ENCODE results near the gene KCNMA1. TPM values are rescaled to one million over a fixed set of nuclear protein-coding genes. Genes with fewer than 3 reads are reported as not detected.

The KCNMA1 gene
- polyA plus RNA-seq, 1 experiment, result 21.4 TPM

DNA sequence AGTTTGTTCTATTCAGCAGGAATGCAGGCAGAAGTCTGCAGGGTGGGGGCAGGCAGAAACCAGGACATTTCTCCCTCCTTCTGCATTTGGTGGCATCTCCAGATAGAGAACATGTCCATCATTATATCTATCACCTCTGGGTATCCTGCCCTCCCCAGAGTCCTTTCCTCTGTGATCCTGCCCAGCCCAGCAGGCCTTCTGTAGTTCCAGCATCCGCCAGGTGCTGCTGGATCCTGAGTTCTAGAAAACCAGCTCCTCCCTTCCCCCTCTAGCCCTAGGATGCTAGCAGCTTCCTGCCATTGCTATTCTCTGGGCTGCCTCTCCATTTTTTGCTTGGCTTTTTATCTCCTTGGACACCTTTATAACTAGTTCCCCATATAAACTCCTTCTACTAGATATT lies 180.3 kb downstream of the KCNMA1 start:
- no peak for DNase-seq (ENCODE audit: low read depth)
- Histone ChIP-seq H3K36me3 (ENCODE audit: control insufficient read depth, insufficient read depth, low read length) (no peaks in the 10 kb centered on the region), H3K27me3 (ENCODE audit: control insufficient read depth, insufficient read depth, low read length) (no peaks in the 10 kb centered on the region), H3K4me3 (ENCODE audit: low read depth, low read length) (no peak overlapping the region)
- ChIA-PET CTCF (interaction anchor here (0.9 to 1.5 kb wide), 4 partner anchors 16 to 68 kb away, joined by 3 to 4 read pairs (median 4); no protein-coding TSS in a partner anchor), POLR2A (no interaction called here)
- TF ChIP-seq, protein P1, sequence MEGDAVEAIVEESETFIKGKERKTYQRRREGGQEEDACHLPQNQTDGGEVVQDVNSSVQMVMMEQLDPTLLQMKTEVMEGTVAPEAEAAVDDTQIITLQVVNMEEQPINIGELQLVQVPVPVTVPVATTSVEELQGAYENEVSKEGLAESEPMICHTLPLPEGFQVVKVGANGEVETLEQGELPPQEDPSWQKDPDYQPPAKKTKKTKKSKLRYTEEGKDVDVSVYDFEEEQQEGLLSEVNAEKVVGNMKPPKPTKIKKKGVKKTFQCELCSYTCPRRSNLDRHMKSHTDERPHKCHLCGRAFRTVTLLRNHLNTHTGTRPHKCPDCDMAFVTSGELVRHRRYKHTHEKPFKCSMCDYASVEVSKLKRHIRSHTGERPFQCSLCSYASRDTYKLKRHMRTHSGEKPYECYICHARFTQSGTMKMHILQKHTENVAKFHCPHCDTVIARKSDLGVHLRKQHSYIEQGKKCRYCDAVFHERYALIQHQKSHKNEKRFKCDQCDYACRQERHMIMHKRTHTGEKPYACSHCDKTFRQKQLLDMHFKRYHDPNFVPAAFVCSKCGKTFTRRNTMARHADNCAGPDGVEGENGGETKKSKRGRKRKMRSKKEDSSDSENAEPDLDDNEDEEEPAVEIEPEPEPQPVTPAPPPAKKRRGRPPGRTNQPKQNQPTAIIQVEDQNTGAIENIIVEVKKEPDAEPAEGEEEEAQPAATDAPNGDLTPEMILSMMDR (IDR thresholded peaks at IDR 0.05; ENCODE audit: insufficient read depth, low read depth, low read length), result no peak

DNA sequence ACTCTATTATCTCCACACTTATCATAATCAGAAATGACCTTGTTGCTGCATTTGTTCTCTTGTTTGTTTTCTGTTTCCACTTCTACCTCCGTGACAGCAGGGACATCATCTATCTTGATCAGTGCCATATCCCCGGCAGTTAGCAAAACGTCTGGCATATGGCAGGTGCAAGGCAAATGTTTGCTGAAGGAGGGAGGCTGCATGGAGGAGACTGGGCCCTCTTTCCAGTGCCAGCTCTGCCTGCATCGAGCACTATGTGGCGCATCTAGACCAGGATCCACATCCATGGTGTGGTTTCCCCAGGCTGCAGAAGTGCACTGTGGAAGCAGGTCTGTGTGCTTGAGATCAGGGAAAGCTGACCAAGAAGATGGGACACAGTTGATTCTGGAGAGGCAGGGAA lies 181.2 kb downstream of the KCNMA1 start:
- CTCF ChIA-PET, result interaction anchor here (0.9 to 1.8 kb wide), 3 partner anchors 10 to 27 kb away, joined by 4 read pairs; no protein-coding TSS in a partner anchor
- Histone ChIP-seq H3K27me3 (ENCODE audit: control insufficient read depth, insufficient read depth, low read length) (no peaks in the 10 kb centered on the region), H3K36me3 (ENCODE audit: control insufficient read depth, insufficient read depth, low read length) (no peaks in the 10 kb centered on the region), H3K4me3 (ENCODE audit: low read depth, low read length) (no peak overlapping the region)
- no peak for DNase-seq (ENCODE audit: low read depth)
- POLR2A ChIA-PET, result no interaction called here
- TF ChIP-seq, protein P1 (IDR thresholded peaks at IDR 0.05; ENCODE audit: insufficient read depth, low read depth, low read length), result no peak

DNA sequence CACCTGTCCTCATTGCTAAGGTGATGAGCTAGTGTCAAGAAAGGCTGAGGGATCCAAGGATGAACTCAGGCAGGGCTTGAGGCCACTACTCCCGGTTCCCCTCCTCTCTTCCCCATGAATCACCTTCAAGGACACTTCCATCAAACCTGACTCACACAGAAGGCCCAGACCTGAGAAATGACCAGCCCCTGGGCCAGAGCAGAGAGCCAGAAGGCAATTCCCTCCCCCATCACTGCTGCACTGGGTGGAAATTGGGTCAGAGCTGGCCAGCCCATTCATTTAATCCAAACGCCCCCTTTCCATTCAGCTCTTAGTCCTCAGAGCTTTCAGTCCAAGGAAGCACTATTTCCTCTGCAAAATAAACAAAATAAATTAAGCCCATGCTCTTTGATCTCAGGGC lies 182.0 kb downstream of the KCNMA1 start:
- POLR2A ChIA-PET, result no interaction called here
- Histone ChIP-seq H3K27me3 (ENCODE audit: control insufficient read depth, insufficient read depth, low read length) (no peaks in the 10 kb centered on the region), H3K4me3 (ENCODE audit: low read depth, low read length) (no peak overlapping the region), H3K36me3 (ENCODE audit: control insufficient read depth, insufficient read depth, low read length) (no peaks in the 10 kb centered on the region)
- DNase-seq (ENCODE audit: low read depth), result no peak
- CTCF ChIA-PET, result interaction anchor here (0.9 to 1.8 kb wide), 2 partner anchors 10 to 51 kb away, joined by 3 to 4 read pairs; no protein-coding TSS in a partner anchor
- TF ChIP-seq, protein P1 (IDR thresholded peaks at IDR 0.05; ENCODE audit: insufficient read depth, low read depth, low read length), result no peak

DNA sequence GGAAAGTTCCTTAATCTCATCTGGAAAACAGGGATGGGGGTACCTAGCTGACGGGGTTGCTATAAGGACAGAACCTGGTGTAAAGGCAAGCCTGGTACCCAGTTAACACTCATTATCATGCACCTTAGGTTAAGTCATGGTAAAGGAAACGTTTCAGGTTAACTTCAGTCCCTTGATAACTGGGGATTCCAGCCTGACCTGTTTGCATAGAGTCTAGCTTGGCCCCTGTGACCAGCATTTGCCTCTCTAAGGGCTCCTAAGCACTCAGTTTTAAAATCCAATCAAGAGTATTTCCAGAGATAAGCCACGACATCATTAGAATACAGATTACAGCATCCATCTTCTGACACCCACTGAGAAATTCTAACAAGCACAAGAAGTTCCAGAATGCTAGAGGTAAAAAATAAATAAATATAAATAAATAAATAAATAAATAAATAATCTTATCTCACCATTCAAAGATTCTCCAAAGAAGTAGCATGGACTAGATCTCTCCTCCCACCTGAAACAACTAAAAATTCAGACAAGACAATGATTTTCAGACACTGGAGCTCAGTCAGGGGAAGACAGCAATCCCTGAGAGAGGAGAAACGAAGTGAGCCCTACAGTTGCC lies 184.6 kb downstream of the KCNMA1 start:
- CTCF ChIA-PET, result no interaction called here

DNA sequence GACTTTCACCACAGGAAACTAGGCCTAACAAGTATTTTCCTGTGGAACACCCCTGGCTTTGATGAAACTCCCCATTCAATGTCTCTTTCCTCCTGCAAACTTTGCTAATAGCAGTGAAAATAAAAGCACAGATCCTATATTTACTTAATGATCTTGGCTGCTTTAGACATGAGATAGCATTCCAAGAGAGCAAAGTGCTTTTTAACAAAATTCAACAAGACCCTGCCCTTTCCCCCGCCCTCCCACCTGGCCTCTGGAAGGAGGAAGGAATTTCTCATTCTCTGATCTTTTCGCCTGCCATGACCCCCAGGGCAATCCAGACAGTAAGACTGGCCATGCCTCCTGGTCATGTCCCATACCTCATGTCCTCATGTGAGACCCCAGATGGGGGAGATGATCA lies 185.7 kb downstream of the KCNMA1 start:
- ChIA-PET CTCF (no interaction called here), POLR2A (no interaction called here)
- Histone ChIP-seq H3K27me3 (ENCODE audit: control insufficient read depth, insufficient read depth, low read length) (no peaks in the 10 kb centered on the region), H3K36me3 (ENCODE audit: control insufficient read depth, insufficient read depth, low read length) (no peaks in the 10 kb centered on the region; the same call in 1 of the 2 replicates), H3K4me3 (ENCODE audit: low read depth, low read length) (no peak overlapping the region)
- TF ChIP-seq, protein P1 (IDR thresholded peaks at IDR 0.05; ENCODE audit: insufficient read depth, low read depth, low read length), result no peak
- no peak for DNase-seq (ENCODE audit: low read depth)

More for the DNA sequence above, 184.6 kb downstream of the KCNMA1 start:
- POLR2A ChIA-PET, result no interaction called here
- DNase-seq (ENCODE audit: low read depth), result no peak
- TF ChIP-seq, protein P1 (IDR thresholded peaks at IDR 0.05; ENCODE audit: insufficient read depth, low read depth, low read length), result no peak
- no peak overlapping the region for H3K4me3 ChIP-seq (ENCODE audit: low read depth, low read length)
- no peaks in the 10 kb centered on the region for H3K27me3 ChIP-seq (ENCODE audit: control insufficient read depth, insufficient read depth, low read length)
- no peaks in the 10 kb centered on the region for H3K36me3 ChIP-seq (ENCODE audit: control insufficient read depth, insufficient read depth, low read length)
